HT-29 (cell line): ENCODE measurements around the gene ZNF133. TPM values are rescaled to one million over a fixed set of nuclear protein-coding genes. Genes with fewer than 3 reads are reported as not detected.
A peak's percentile ranks its signal among the peaks of the same experiment; 100 is the strongest.
"Not testable (repeated sequence)": the region's sequence is repeated elsewhere in the genome, so short reads cannot be mapped to it uniquely, and the experiment has no call there.

Experiments used
- DNase-seq: peaks from one replicate; pipeline ENCODE4 v3.0.0-alpha.2; 2015; ENCODE audit warnings: low spot score
- total RNA-seq: library from RNA; depleted of rRNA; stranded (reverse); fragments of >200 nt; shearing (Covaris generic); gene quantifications from 2 replicates; pipeline ENCODE4 v1.2.3, GENCODE V29; 2014

ZNF133 gene
- total RNA-seq, 1 experiment from 2014 or later = 11.3 TPM

DNA sequence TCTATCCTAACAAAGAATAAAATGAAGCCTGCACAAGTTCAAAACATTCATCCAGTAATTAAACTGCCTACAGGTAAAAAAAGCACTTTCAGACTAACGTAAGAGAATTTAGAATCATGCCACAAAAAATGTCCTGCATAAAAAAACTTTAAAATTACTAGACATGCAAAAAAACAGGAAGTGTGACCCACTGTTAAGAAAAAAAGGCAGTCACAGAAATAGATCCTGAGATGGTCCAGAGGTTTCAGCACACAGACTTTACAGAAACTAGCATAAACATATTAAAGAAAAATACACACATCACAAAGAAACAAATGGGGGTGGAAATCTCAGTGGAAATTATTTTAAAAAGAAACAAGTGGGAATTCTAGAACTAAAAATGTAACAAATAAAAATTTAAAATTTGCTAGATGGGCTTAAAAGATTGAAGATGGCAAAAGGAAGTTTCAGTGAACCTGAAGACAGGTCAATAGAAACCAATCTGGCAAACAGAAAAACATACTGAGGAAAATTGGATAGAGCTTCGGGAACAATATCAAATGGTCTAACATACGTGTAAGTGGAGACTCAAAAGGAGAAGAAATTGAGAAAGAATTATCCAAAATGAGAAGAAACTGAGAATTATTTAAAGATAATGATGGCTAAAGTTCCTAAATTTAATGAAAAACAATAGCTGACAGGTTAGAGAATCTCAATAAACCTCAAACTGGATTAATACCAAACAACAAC is 3.4 kb upstream of the ZNF133 start:
- DNase-seq = no peak

DNA sequence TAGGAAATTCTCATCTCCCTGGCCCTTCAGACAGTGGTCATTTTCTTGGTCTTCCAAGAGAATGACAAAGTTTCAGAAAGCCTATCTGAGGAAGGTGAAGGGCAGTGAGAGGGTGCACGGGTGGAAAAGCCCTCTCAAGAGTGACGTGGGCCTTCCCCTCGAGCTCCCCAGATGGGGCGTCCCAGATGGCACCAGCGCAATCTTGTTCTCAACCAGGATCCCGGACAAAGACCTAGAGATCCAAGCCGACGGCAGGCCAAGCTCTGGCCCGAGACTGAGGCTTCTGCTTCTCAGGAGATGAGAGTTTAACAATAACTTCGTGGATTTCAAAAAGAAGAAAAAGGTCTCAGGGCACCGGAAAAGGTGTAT is 797 bp upstream of the ZNF133 start:
- no peak for DNase-seq

DNA sequence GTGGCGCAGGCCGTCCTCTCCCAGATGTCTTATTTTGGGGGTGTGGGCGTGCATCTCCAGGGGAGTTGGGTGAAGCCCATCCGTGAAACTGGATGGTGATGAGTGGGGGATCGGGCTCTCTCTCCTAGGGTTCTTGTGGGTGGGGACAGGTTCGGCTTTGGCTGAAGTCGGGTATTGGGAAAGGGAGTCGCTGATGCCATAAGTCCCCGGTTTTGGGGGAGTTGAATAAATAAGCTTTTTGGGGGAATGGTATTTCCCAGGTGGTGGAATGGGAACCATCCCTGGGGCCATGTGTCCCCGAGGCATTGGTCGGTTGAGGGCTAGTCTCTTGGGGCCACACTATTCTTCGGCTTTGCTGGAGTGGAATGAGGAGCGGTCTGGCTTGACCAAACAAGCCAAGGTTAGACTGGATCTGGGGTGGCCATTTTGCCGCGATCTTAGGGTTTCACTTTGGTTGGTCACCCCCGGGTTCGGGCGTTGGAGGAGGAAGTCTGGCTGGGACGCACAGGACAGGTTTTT is 481 bp downstream of the ZNF133 start:
- DNase-seq = no peak

DNA sequence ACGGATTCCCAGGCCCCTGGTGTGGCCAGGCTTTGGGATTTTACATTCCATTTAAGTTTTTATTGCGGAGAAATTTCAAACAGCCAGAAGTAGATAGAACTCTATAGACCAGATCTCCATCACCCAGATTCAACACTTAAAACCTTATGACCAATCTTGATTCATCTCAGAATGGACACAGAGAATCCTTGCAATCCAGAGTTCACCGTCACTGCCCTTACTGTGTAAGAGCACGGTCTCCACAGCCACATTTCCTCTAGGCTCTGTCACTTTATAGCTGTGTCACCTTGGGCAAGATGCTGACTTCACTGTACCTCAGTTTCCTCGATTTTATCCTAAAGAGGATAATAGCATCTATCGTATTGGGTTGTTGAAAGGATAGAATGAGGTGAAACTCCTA is 979 bp downstream of the ZNF133 start:
- no peak for DNase-seq

DNA sequence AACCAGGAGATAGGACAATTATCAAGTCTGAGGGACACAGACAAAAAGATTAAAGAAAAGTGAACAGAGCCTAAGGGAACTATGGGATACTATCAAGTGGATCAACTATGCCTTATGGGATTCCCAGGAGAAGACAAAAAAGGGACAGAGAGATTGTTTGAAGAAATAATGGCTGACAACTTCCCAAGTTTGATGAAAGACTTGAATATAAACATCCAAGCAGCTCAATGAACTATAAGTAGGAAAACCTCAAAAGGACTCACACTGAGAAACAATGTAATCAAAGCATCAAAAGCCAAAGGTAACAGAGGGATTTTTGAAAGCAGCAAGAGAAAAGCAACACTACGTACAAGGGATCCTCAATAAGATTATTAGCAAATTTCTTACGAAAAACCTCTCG is 11.0 kb downstream of the ZNF133 start:
- no peak for DNase-seq

DNA sequence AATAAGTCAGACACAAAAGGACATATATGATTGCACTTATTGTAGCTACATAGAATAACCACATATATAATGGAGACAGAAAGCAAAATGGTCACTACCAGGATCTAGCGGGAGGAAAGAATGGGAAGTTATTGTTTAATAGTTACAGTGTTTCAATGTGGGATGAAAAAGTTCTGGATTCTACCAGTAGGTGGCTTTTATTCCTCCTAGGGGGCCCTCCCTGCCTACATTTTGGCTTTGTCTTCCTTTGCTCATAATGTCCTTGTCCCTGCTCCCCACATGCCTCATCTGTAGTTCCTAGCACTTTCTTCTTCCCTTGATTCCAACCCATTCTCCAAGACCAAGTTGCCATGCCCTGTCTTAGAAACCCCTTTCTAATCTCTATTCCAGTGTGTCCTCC is 16.3 kb downstream of the ZNF133 start:
- peak; percentile 17 for DNase-seq

DNA sequence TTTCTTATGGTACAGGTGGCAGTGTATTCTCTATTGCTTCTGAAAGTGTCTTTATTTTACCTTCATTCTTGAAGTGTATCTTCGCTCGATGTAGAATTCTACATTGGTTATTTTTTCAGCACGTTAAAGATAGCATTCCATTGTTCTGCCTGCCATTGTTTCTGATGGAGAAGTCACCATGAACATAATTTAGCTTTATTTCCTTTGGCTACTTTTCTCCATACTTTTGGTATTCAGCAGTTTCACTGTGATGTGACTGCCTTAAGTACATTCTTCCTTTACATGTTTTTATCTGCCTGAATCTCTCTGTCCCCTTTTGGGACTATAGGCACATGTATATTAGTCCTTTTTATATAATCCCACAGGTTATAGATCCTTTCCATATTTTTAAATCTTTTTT is 19.0 kb downstream of the ZNF133 start:
- DNase-seq = no peak

DNA sequence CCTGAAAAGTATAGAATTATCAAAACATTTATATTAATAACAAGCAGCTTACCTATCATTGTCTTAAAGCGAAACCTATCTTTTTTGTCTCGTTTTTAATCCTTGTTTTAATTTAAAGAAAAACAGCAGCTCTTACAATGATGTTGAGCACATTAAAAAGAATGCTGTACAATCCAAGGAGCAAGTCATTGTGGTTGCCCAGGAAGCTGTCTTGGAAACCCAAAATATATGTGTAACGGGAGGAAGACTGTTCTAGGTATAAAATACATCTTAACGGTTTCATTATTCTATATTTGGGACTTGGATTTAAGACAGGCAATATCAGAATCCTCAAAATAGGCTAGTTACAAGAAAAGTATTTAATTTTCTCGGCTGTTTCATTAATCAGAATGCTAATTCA is 21.7 kb downstream of the ZNF133 start:
- no peak for DNase-seq

DNA sequence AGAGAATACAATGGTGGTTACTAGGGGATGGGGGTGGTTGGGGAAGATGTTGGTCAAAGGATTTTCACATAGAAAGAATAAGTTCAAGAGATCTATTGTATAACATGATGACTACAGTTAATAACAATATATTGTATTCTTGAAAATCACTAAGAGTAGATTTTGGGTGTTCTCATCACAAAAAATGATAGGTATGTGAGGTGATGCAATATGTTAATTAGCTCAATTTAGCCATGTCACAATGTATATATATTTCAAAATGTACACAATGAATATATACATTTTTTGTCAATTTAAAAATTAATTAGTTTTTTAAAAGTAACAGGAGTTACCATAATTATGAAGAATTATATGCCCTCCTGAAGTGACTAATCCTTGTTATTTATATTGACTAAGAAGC is 22.3 kb downstream of the ZNF133 start:
- no peak for DNase-seq

DNA sequence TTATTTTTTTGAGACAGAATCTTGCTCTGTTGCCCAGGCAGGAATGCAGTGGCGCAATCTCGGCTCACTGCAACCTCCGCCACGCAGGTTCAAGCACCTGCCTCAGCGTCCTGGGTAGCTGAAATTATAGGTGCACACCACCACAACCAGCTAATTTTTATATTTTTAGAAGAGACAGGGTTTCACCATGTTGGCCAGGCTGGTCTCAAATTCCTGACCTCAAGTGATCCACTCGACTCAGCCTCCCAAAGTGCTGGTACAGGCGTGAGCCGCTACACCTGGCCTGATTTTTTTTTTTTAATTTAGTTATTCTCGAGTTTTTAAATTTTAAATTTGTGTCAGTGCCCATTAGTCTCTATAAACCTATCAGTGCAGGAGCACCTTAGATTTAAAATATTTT is 24.4 kb downstream of the ZNF133 start:
- no peak for DNase-seq

DNA sequence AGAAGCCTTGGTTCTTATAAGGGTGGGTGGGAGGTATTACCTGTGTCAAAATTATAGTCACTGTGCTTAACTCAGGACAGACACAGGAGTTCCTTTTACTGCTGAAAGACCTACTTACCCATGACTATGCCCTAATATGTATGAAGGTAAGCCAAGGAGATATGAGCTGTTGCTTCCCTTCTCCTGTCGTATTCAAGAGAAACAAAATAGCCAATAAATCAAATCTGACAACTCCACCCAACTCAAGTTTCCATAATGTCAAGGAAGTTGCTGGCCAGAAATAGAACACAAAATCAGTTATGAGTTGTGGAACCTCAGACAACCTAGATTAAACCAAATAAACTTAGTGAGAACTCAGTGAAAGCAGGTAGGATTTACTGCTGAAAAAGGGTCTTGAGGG is 25.1 kb downstream of the ZNF133 start:
- DNase-seq = no peak

DNA sequence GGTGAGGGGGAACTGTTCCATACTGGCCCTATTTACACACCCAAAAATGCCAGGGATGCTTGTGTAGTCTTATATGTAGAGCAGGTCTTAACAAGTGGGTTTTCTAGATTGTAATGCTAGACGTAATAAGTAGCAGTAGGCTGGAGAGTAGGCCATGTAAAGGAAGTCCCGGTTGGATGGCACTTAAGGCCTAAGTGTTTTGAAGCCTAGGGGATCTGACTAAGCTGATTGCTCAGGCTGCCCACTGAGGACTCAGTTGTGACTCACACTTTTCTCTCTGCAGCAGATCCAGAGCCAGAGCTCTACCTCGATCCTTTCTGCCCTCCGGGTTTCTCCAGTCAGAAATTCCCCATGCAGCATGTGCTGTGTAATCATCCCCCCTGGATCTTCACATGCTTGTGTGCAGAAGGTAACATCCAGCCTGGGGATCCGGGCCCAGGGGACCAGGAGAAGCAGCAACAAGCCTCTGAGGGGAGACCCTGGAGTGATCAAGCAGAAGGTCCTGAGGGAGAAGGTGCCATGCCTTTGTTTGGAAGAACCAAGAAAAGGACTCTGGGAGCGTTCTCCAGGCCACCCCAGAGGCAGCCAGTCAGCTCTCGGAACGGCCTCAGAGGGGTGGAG is 26.6 kb downstream of the ZNF133 start:
- no peak for DNase-seq

DNA sequence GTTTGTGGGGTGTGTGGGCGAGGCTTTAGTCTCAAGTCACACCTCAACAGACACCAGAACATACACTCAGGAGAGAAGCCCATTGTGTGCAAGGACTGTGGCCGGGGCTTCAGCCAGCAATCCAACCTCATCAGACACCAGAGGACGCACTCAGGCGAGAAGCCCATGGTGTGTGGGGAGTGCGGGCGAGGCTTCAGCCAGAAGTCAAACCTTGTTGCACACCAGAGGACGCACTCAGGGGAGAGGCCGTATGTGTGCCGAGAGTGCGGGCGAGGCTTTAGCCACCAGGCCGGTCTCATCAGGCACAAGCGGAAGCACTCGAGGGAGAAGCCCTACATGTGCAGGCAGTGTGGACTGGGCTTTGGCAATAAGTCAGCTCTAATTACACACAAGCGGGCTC is 27.8 kb downstream of the ZNF133 start:
- DNase-seq = no peak

DNA sequence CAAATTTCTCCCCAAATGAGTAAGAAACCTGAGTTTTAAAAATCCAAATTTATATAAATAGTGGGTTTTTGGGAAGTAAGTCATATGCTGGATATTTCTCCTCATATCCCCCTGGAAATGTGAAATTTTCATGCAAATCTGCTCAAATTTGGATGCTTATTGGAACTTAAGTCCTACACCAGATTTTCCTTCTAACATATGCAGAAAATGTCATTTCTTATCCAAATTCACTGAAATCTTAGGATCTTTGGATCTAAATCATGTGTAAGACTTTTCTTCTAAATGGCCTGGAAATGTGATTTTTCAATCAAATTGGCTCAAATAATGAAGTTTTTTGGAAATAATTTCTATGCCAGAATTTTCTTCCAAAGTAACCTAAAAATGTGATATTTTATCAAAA is 33.0 kb downstream of the ZNF133 start:
- DNase-seq = no peak

DNA sequence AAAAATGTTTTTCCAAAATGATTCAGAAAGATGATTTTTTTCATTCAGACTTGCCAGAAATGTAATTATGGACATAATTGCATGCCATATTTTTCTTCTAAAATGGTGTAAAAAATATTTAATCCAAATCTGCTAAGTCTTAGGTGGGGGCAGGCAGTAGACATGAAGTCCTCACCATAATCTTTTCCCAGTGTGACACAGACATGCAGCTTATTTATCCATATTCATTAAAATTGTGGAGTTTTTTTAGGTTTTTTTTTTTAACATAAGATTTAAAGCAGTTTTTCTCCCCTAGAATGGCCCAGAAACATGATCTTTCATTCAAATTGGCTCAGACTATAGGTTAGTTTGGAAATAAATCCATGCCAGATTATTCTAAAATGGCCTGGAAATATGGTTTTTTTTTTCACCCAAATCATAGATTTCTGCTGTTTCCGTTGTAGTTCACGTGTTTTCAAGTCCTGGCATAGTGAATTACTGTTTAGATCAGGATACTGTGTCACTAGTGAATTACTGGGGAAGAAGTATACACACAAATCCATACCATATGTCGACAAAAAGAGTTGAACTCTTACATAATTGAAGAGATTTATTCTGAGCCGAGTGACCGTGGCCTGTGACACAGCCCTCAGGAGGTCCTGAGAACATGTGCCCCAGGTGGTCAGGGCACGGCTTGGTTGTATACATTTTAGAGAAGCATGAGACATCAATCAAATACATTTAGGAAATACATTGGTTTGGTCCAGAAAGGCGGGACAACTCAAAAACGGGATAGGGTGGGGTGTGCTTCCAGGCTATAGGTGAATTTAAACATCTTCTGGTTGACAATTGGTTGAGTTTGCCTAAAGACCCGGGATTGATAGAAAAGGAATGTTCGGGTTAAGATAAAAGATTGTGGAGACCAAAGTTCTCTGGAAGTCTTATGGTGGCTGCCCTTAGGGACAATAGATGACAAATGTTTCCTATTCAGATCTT is 33.9 kb downstream of the ZNF133 start:
- no peak for DNase-seq

DNA sequence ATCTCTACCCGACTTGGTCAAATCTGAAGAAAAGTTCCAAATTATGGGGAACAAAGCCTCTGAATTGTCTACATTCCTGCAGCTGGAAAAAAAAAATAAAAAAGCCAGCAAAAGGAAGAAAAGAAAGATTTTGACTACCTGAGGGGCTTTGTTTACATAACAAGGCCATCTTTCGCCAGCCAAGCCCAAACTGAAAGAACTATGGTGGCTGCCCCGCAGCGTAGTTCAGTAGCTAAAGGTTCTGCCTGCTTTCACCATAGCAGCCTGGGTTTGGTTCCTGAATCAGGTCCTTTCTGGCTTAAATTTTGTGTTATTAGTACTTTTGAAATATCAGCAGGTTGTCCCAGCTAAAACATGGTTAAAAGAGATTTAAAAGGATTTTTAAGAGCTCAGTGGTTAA is 35.4 kb downstream of the ZNF133 start:
- DNase-seq = no peak

DNA sequence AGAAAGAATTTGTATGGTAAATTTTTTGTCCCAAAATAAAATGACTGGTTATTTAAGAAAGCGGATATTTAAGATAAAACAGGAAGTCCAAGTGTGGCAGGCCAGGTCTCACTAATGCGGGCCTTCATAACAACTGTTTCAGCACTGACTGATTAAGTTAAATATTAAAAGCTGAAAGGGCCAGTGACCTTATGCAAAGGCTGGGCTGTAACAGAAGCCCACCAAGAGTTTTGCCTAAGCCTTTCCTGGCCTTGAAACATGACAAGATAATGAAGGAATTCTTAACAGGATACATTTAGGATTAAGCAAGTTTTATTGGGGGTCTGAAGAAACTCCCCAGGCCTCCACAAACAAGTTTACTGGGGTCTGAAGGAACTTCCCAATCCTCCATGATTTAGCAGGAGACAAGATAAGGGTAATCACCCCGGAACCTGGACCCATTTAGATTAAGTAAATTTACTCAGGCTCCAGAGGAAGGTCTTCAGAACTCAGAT is 36.3 kb downstream of the ZNF133 start:
- DNase-seq = no peak

DNA sequence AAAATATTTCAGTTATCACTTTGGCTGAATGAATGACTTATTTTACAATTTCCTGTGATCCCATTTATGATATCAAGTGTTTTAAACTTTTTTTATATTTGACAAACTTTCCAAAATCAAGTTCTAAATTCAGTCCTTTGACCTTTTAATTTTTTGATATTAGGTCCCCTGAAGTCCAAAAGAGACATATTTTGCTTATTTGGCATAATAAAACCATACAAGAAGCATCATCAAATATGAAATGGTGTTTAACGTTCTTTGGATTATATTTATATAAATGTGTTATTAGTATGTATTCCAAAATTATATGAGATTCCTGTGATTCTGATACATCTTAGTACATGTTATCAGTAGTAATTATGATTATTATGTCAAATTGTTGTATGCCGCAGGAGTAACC is 38.7 kb downstream of the ZNF133 start:
- DNase-seq = no peak

DNA sequence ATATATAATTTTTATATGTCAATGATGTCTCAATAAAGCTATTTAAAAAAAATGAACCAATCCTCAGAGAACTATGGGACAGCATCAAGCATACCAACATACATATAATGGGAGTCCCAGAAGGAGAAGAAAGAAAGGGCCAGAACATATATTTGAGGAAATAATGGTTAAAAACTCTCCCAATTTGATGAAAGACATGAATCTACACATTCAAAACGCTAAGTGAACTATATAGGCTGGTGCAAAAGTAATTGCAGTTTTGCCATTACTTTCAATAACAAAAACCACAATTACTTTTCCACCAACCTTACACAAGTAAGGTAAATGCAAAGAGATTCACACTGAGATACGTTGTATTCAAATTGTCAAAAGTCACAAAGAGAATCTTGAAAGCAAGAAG is 43.4 kb downstream of the ZNF133 start:
- no peak for DNase-seq

DNA sequence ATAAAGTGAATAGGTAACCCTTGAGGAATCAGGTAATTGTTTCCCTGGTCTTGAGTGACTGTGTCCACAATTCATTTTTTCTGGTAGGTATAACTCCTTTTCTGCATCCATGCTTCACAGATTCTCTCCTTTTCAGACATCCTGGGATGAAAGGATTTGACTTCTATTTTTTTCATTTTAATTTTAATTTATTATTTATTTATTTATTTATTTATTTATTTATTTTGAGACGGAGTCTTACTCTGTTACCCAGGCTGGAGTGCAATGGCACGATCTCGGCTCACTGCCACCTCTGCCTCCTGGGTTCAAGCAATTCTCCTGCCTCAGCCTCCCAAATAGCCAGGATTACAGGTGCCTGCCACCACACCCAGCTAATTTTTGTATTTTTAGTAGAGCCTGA is 61.4 kb downstream of the ZNF133 start:
- DNase-seq = not testable (repeated sequence)

DNA sequence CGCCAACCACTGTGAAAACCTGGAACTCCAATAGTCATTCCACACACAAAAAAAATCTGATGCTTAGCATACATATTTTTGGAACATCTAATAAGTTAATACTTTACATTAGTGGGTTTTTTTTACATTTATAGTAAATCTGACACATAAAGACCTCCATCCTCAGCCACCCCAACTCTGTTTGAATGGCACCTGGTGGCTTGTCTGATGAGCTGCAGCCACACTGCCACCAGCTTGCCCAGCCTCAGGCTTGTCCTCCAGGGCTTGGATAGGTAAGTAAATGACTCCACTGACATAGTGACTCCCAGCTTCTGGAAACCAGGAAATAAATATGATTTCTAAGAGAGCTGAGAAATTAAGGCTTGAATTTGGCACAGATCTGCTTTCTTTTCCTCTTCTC is 71.5 kb downstream of the ZNF133 start:
- DNase-seq = no peak

DNA sequence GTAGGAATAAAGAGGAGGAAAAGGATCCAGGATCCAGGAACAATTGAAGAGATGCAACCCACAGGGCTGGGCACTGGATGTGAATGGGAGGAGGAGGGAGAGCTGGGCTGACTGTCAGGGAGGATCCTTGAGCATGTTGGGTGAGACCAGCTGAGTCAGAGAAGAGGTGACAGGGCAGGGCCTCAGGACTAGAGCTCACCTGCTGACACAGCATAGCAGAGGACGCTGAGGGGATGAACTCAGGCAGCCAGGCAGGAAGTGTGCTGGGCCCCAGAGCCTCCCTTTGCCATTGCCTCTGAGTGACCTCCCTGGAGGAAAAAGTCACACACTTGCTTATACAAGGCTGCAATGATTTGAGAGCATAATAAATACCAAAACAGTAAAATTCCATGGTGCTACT is 72.3 kb downstream of the ZNF133 start:
- DNase-seq = no peak
